Right atrium auricular region (tissue), 2 donors: ENCODE measurements around the gene TMPRSS6. TPM values are rescaled to one million over a fixed set of nuclear protein-coding genes. Genes with fewer than 3 reads are reported as not detected.

Experiments used
- DNase-seq: peaks from one replicate; pipeline ENCODE4 v3.0.0-alpha.2; 2019; ENCODE audit warnings: low spot score
- H3K27ac ChIP-seq, 2 donors: fragments of 200-600 bp; sonication (generic); 1 replicate in 1 of 2; 2 replicates in 1 of 2; pipeline ENCODE4 v1.5.1; 2016 to 2019
- H3K27me3 ChIP-seq, 2 donors: fragments of 200-600 bp; sonication (generic); one replicate each; pipeline versions ENCODE4 v1.5.1 to v1.6.0; 2017 to 2019
- H3K36me3 ChIP-seq: fragments of 200-600 bp; sonication (generic); one replicate; pipeline ENCODE4 v1.5.1; 2016
- H3K4me1 ChIP-seq, 2 donors: fragments of 200-600 bp; sonication (generic); one replicate each; pipeline versions ENCODE4 v1.5.1 to v1.6.0; 2017 to 2019
- H3K4me3 ChIP-seq, 2 donors: fragments of 200-600 bp; sonication (generic); 1 replicate in 1 of 2; 2 replicates in 1 of 2; pipeline ENCODE4 v1.5.1; 2017 to 2019; ENCODE audit warnings: mild to moderate bottlenecking in 1 of 2, moderate library complexity in 1 of 2
- H3K9me3 ChIP-seq, 2 donors: fragments of 200-600 bp; sonication (generic); one replicate each; pipeline ENCODE4 v1.5.1; 2019
- CTCF ChIP-seq, 2 donors: fragments of 200-600 bp; sonication (generic); IDR thresholded peaks; one replicate each; pipeline ENCODE4 v1.5.1; 2019; ENCODE audit warnings: antibody characterized with exemption in 2 of 2
- total RNA-seq, 2 donors: library from RNA; depleted of rRNA; stranded (reverse); fragments of >200 nt; gene quantifications; one replicate each; pipeline ENCODE4 v1.1.0, GENCODE V29; 2016

TMPRSS6 gene
- total RNA-seq, 2 donors from 2014 or later, result not detected

- TF ChIP-seq CTCF (IDR thresholded peaks at IDR 0.05), result no peak
- H3K27ac ChIP-seq, result no peak overlapping the region
- H3K9me3 ChIP-seq, result peaks cover 0 to 6% of the 10 kb centered on the region in 2 donors
- no peaks in the 10 kb centered on the region for H3K4me1 ChIP-seq
- no peak for DNase-seq
- H3K36me3 ChIP-seq, result no peaks in the 10 kb centered on the region
- no peaks in the 10 kb centered on the region for H3K27me3 ChIP-seq
- H3K4me3 ChIP-seq, result no peak overlapping the region
These were observed 45.6 kb upstream of the TMPRSS6 start for GRCh38 chr22:37154925-37155712.

- H3K4me1 ChIP-seq, result no peaks in the 10 kb centered on the region
- no peak for TF ChIP-seq CTCF (IDR thresholded peaks at IDR 0.05)
- H3K27me3 ChIP-seq, result no peaks in the 10 kb centered on the region
- H3K9me3 ChIP-seq, result peaks cover 0 to 6% of the 10 kb centered on the region in 2 donors
- no peak overlapping the region for H3K4me3 ChIP-seq
- H3K27ac ChIP-seq, result no peak overlapping the region
- DNase-seq, result no peak
- no peaks in the 10 kb centered on the region for H3K36me3 ChIP-seq
These were observed 44.4 kb upstream of the TMPRSS6 start for GRCh38 chr22:37153901-37154300.

GRCh38 chr22:37151401-37151800, 41.9 kb upstream of the TMPRSS6 start:
- Histone ChIP-seq H3K4me1 (no peaks in the 10 kb centered on the region), H3K9me3 (peaks cover 0 to 6% of the 10 kb centered on the region in 2 donors), H3K27me3 (no peaks in the 10 kb centered on the region), H3K36me3 (no peaks in the 10 kb centered on the region), H3K27ac (no peak overlapping the region), H3K4me3 (no peak overlapping the region)
- no peak for TF ChIP-seq CTCF (IDR thresholded peaks at IDR 0.05)
- no peak for DNase-seq

GRCh38 chr22:37150701-37151100, 41.2 kb upstream of the TMPRSS6 start:
- no peaks in the 10 kb centered on the region for H3K36me3 ChIP-seq
- no peak for DNase-seq
- no peak overlapping the region for H3K4me3 ChIP-seq
- peaks cover 0 to under 1% of the 10 kb centered on the region in 2 donors for H3K4me1 ChIP-seq
- no peak overlapping the region for H3K27ac ChIP-seq
- H3K9me3 ChIP-seq, result peaks cover 0 to 6% of the 10 kb centered on the region in 2 donors
- no peak for TF ChIP-seq CTCF (IDR thresholded peaks at IDR 0.05)
- H3K27me3 ChIP-seq, result no peaks in the 10 kb centered on the region

GRCh38 chr22:37148742-37149665, 39.5 kb upstream of the TMPRSS6 start:
- no peaks in the 10 kb centered on the region for H3K36me3 ChIP-seq
- no peak for DNase-seq
- no peaks in the 10 kb centered on the region for H3K27me3 ChIP-seq
- H3K4me1 ChIP-seq, result peaks cover 0 to 9% of the 10 kb centered on the region in 2 donors
- H3K4me3 ChIP-seq, result no peak overlapping the region
- no peak overlapping the region for H3K27ac ChIP-seq
- H3K9me3 ChIP-seq, result peaks cover 0 to 6% of the 10 kb centered on the region in 2 donors
- no peak for TF ChIP-seq CTCF (IDR thresholded peaks at IDR 0.05)
